DND-41 (cell line): Measurements from ENCODE around the gene MAP2.

Source experiments
- CTCF ChIP-seq: IDR thresholded peaks from 2 replicates; pipeline ENCODE4 v1.5.1; 2012; ENCODE audit warnings: borderline replicate concordance, low read length, moderate library complexity, mild to moderate bottlenecking; ENCODE audit not compliant: poor library complexity, severe bottlenecking; ENCODE audit errors: extremely low read depth
- EZH2 ChIP-seq: IDR thresholded peaks from 3 replicates; pipeline ENCODE4 v1.6.1; 2012; ENCODE audit warnings: borderline replicate concordance, low read depth, mild to moderate bottlenecking, moderate library complexity, low read length, inconsistent platforms; ENCODE audit not compliant: severe bottlenecking

- TF ChIP-seq EZH2: no peak
- TF ChIP-seq CTCF: no peak
These were observed 25.4 kb upstream of the MAP2 start for GRCh38 chr2:209398463-209398862.
